HepG2 (cell line): ENCODE results near the gene COBL. TPM values are rescaled to one million over a fixed set of nuclear protein-coding genes. Genes with fewer than 3 reads are reported as not detected.

Source experiments
- ATAC-seq: fragments of 200-7000 bp; cut with Tn5 transposase; 3 replicates; pipeline ENCODE4 v1.9.1; 2020; ENCODE audit warnings: mild to moderate bottlenecking, moderate library complexity
- BruUV-seq: library from RNA; stranded (reverse); fragments of 400-500 nt; replicated peaks from 2 replicates; lab custom pipeline; 2021; lab: Mats Ljungman, UMichigan
- CTCF ChIA-PET: fragments of 300-600 bp; formaldehyde crosslinking; extraction: SDS; loops from one replicate; lab custom pipeline; 2021; ENCODE audit warnings: low total read pairs, inconsistent platforms, low intra/inter-chr PET ratio; lab: Yijun Ruan, JAX
- POLR2A ChIA-PET: fragments of 350-600 bp; sonication (Branson Sonifier 250); formaldehyde crosslinking; loops from one replicate; lab custom pipeline; 2020; ENCODE audit warnings: antibody characterized with exemption, inconsistent platforms; lab: Yijun Ruan, JAX
- DNase-seq: peaks from one replicate; pipeline ENCODE4 v3.0.0-alpha.2; 2015; ENCODE audit warnings: low spot score
- FAIRE-seq: peaks from 3 replicates; lab custom pipeline; 2011; peaks lifted over from hg19 to GRCh38; lab: Jason Lieb, UNC
- H2AFZ ChIP-seq: one replicate; pipeline ENCODE4 v1.6.1; 2011; ENCODE audit warnings: low read length, inconsistent platforms
- H3K27ac ChIP-seq: fragments of 300-600 bp; 3 replicates; pipeline ENCODE4 v1.8.0; 2011; ENCODE audit warnings: mixed run types, mild to moderate bottlenecking, mixed read lengths, low read length, inconsistent platforms; ENCODE audit not compliant: insufficient read depth; ENCODE audit errors: extremely low read length
- H3K27me3 ChIP-seq, 2 experiments: fragments of 200-600 bp in 1 of 2; 2 replicates in 1 of 2; 3 replicates in 1 of 2; pipeline versions ENCODE4 v1.6.0 to v1.8.0; 2011; ENCODE audit warnings: low read length in 2 of 2, mild to moderate bottlenecking in 2 of 2, moderate library complexity in 2 of 2, inconsistent platforms in 1 of 2; ENCODE audit not compliant: insufficient read depth in 2 of 2, control insufficient read depth in 1 of 2
- H3K36me3 ChIP-seq, 2 experiments: fragments of 200-600 bp in 1 of 2; replicated peaks in 1 of 2; 2 replicates in 1 of 2; 3 replicates in 1 of 2; pipeline versions ENCODE4 v1.5.1 to v1.8.0; 2011; ENCODE audit warnings: low read length in 2 of 2, inconsistent platforms in 1 of 2; ENCODE audit not compliant: insufficient read depth in 2 of 2, control insufficient read depth in 1 of 2
- H3K4me1 ChIP-seq: 2 replicates; pipeline ENCODE4 v1.5.1; 2012; ENCODE audit warnings: low read length, inconsistent platforms; ENCODE audit not compliant: insufficient read depth
- H3K4me2 ChIP-seq: 2 replicates; pipeline ENCODE4 v1.6.0; 2011; ENCODE audit warnings: low read depth, low read length, inconsistent platforms
- H3K4me3 ChIP-seq, 3 experiments: fragments of 200-600 bp in 1 of 3; sonication (generic), shearing (Covaris generic) in 1 of 3; replicated peaks in 1 of 3; 2 replicates each; pipeline ENCODE4 v1.5.1; 2011 to 2016; ENCODE audit warnings: low read length in 3 of 3, inconsistent platforms in 2 of 3, low read depth in 2 of 3, mild to moderate bottlenecking in 2 of 3, control low read depth in 1 of 3, mixed read lengths in 1 of 3; ENCODE audit not compliant: insufficient read depth in 1 of 3
- H3K79me2 ChIP-seq: one replicate; pipeline ENCODE4 v1.6.1; 2011; ENCODE audit warnings: low read length, inconsistent platforms; ENCODE audit not compliant: insufficient read depth
- H3K9ac ChIP-seq: 2 replicates; pipeline ENCODE4 v1.6.0; 2011; ENCODE audit warnings: mild to moderate bottlenecking, low read depth, low read length, inconsistent platforms; ENCODE audit not compliant: insufficient read depth
- H3K9me3 ChIP-seq: 2 replicates; pipeline ENCODE4 v1.5.1; 2012; ENCODE audit warnings: mild to moderate bottlenecking, low read length
- H4K20me1 ChIP-seq: 2 replicates; pipeline ENCODE4 v1.6.0; 2011; ENCODE audit warnings: inconsistent platforms, mild to moderate bottlenecking, low read length, moderate library complexity; ENCODE audit not compliant: insufficient read depth
- KMT2B ChIP-seq: IDR thresholded peaks from 2 replicates; pipeline ENCODE4 v1.6.1; 2016; ENCODE audit warnings: missing genetic modification reagents, missing compliant biosample characterization
- PRDM15 ChIP-seq: sonication (generic); formaldehyde crosslinking; IDR thresholded peaks from 2 replicates; pipeline ENCODE4 v1.4.0; 2020; ENCODE audit warnings: missing genetic modification reagents
- ZBTB4 ChIP-seq: sonication (generic); formaldehyde crosslinking; IDR thresholded peaks from 2 replicates; pipeline ENCODE4 v1.4.0; 2020; ENCODE audit warnings: missing genetic modification reagents, mild to moderate bottlenecking, borderline replicate concordance
- ZNF30 ChIP-seq: sonication (generic); formaldehyde crosslinking; IDR thresholded peaks from 2 replicates; pipeline ENCODE4 v1.5.0; 2020; ENCODE audit warnings: mild to moderate bottlenecking, missing genetic modification reagents
- WGBS: methylation state at CpG from one replicate; pipeline ENCODE4 v1.1.6; 2017; ENCODE audit warnings: low lambda C conversion rate; 5-methylcytosine and 5-hydroxymethylcytosine counted together
- in situ Hi-C: cut with HindIII; loops from 2 replicates; pipeline ENCODE4 v1.10.0; 2017; ENCODE audit warnings: low pct_unique_long_range_greater_than_20kb; ENCODE audit not compliant: extremely low pct_ligation_motif_present
- intact Hi-C: fragments of 100-400 bp; cut with micrococcal nuclease; formaldehyde crosslinking; loops from one replicate; pipeline ENCODE4 v1.10.0; 2022; ENCODE audit not compliant: unreplicated experiment
- polyA plus RNA-seq, 8 experiments: library from polyadenylated mRNA; depleted of rRNA in 3 of 8; stranded (reverse) in 7 of 8; unstranded in 1 of 8; fragments of >200 nt; fragmentation: Illumina TruSeq in 4 of 8; extraction: Trizol in 4 of 8; gene quantifications; 2 replicates each; pipeline versions ENCODE4 v1.2.1 to v1.2.3, GENCODE V29; 2011 to 2016; ENCODE audit warnings: low read depth in 4 of 8, missing spikeins in 1 of 8, mixed read lengths in 1 of 8; ENCODE audit not compliant: insufficient read depth in 1 of 8
- total RNA-seq, 5 experiments: library from RNA; depleted of rRNA; stranded (reverse); fragments of >200 nt; fragmentation: Illumina TruSeq; extraction: Trizol; gene quantifications; 2 replicates each; pipeline ENCODE4 v1.2.3, GENCODE V29; 2016; ENCODE audit warnings: low read depth in 1 of 5
- TF ChIP-seq, protein P1 (sequence below): conservative IDR thresholded peaks from 2 replicates; pipeline ENCODE4 v1.6.1; 2018; ENCODE audit warnings: missing genetic modification reagents

COBL gene
- total and polyA plus RNA-seq, 2 of the 13 experiments (the other 11 are each of a cell fraction or from before 2014, with no cell fraction given) = 3.8 to 4.9 TPM

- no peak overlapping the region for H3K4me2 ChIP-seq
- intact Hi-C loops = no loop called here
- H2AFZ ChIP-seq = no peak overlapping the region
- BruUV-seq = no TSS peak
- H3K79me2 ChIP-seq = peaks cover 3% of the 10 kb centered on the region
- no peaks in the 10 kb centered on the region for H3K27me3 ChIP-seq
- ChIA-PET CTCF (no interaction called here), POLR2A (no interaction called here)
- no peak overlapping the region for H3K27ac ChIP-seq
- H4K20me1 ChIP-seq = no peaks in the 10 kb centered on the region
- ATAC-seq = no peak
- H3K4me3 ChIP-seq = no peak overlapping the region
- no peaks in the 10 kb centered on the region for H3K4me1 ChIP-seq
- FAIRE-seq = no peak
- WGBS = 94% methylated on average over 17 of the region's 18 CpGs
- no peak for DNase-seq
- H3K9me3 ChIP-seq = no peaks in the 10 kb centered on the region
- in situ Hi-C loops = no loop called here
- peaks cover 3 to 9% of the 10 kb centered on the region in 2 experiments; a peak in 2 of 5 replicates for H3K36me3 ChIP-seq
- TF ChIP-seq, protein P1, sequence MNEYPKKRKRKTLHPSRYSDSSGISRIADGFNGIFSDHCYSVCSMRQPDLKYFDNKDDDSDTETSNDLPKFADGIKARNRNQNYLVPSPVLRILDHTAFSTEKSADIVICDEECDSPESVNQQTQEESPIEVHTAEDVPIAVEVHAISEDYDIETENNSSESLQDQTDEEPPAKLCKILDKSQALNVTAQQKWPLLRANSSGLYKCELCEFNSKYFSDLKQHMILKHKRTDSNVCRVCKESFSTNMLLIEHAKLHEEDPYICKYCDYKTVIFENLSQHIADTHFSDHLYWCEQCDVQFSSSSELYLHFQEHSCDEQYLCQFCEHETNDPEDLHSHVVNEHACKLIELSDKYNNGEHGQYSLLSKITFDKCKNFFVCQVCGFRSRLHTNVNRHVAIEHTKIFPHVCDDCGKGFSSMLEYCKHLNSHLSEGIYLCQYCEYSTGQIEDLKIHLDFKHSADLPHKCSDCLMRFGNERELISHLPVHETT (CRISPR knock-in tag) = no peak
- TF ChIP-seq KMT2B (no peak), ZNF30 (CRISPR knock-in tag) (no peak), ZBTB4 (CRISPR knock-in tag) (no peak), PRDM15 (CRISPR knock-in tag) (no peak)
- TF ChIP-seq, all 625 proteins: peak for 0
- no peak overlapping the region for H3K9ac ChIP-seq
These were observed 97.2 kb downstream of the COBL start for GRCh38 chr7:51219261-51219988.
